Neural progenitor cell (in vitro differentiated cells): ENCODE measurements around the gene OR5K4. TPM values are rescaled to one million over a fixed set of nuclear protein-coding genes. Genes with fewer than 3 reads are reported as not detected.

Experiments
- DNase-seq: peaks from one replicate; pipeline ENCODE4 v3.0.0-alpha.2; 2016; ENCODE audit warnings: low spot score
- H2AFZ ChIP-seq: fragments of 200-600 bp; sonication (generic); replicated peaks from 2 replicates; pipeline ENCODE4 v1.6.1; 2016; ENCODE audit warnings: antibody characterized with exemption
- H3F3A ChIP-seq: fragments of 200-600 bp; sonication (generic); 2 replicates; pipeline ENCODE4 v1.6.1; 2016; ENCODE audit warnings: antibody characterized with exemption, low read depth
- H3K27ac ChIP-seq: fragments of 200-600 bp; sonication (generic); 2 replicates; pipeline ENCODE4 v1.5.1; 2016; ENCODE audit warnings: mild to moderate bottlenecking
- H3K27me3 ChIP-seq: fragments of 200-600 bp; sonication (generic); 2 replicates; pipeline ENCODE4 v1.6.1; 2016; ENCODE audit warnings: mild to moderate bottlenecking, moderate library complexity
- H3K36me3 ChIP-seq: fragments of 200-600 bp; sonication (generic); 2 replicates; pipeline ENCODE4 v1.5.1; 2016
- H3K4me1 ChIP-seq: fragments of 200-600 bp; sonication (generic); 2 replicates; pipeline ENCODE4 v1.6.1; 2016; ENCODE audit warnings: mixed run types
- H3K4me2 ChIP-seq: fragments of 200-600 bp; sonication (generic); 2 replicates; pipeline ENCODE4 v1.6.1; 2016
- H3K4me3 ChIP-seq: fragments of 200-600 bp; sonication (generic); 2 replicates; pipeline ENCODE4 v1.5.1; 2016
- H3K79me2 ChIP-seq: fragments of 200-600 bp; sonication (generic); 2 replicates; pipeline ENCODE4 v1.6.1; 2016; ENCODE audit warnings: low read depth
- H3K9ac ChIP-seq: fragments of 200-600 bp; sonication (generic); 2 replicates; pipeline ENCODE4 v1.6.1; 2016
- H3K9me3 ChIP-seq: fragments of 200-600 bp; sonication (generic); 2 replicates; pipeline ENCODE4 v1.5.1; 2016; ENCODE audit warnings: low read depth
- H4K20me1 ChIP-seq: fragments of 200-600 bp; sonication (generic); 2 replicates; pipeline ENCODE4 v1.6.1; 2016; ENCODE audit warnings: low read depth
- H3K27ac Mint-ChIP-seq: 3 replicates; pipeline ENCODE4 v1.8.0; 2021; ENCODE audit warnings: mixed read lengths
- H3K27me3 Mint-ChIP-seq: 2 replicates; pipeline ENCODE4 v1.8.0; 2022; ENCODE audit warnings: low read depth, mild to moderate bottlenecking, inconsistent platforms, moderate library complexity, mixed read lengths; ENCODE audit not compliant: insufficient read depth
- H3K36me3 Mint-ChIP-seq: 3 replicates; pipeline ENCODE4 v1.8.0; 2021; ENCODE audit warnings: mixed read lengths
- H3K4me1 Mint-ChIP-seq: 3 replicates; pipeline ENCODE4 v1.8.0; 2021; ENCODE audit warnings: mixed read lengths
- H3K4me3 Mint-ChIP-seq: 3 replicates; pipeline ENCODE4 v1.8.0; 2021; ENCODE audit warnings: mild to moderate bottlenecking, moderate library complexity, mixed read lengths
- H3K9me3 Mint-ChIP-seq: 3 replicates; pipeline ENCODE4 v1.8.0; 2020; ENCODE audit warnings: mixed read lengths
- EZH2 ChIP-seq: fragments of 200-600 bp; sonication (generic); IDR thresholded peaks from 2 replicates; pipeline ENCODE4 v1.6.1; 2017; ENCODE audit warnings: antibody characterized with exemption, mild to moderate bottlenecking, moderate library complexity
- EZH2phosphoT487 ChIP-seq: fragments of 200-600 bp; sonication (generic); IDR thresholded peaks from 2 replicates; pipeline ENCODE4 v1.6.1; 2017; ENCODE audit warnings: antibody characterized with exemption
- total RNA-seq: library from RNA; depleted of rRNA; stranded (reverse); fragments of >200 nt; gene quantifications from 2 replicates; pipeline ENCODE4 v1.2.3, GENCODE V29; 2015; ENCODE audit warnings: low replicate concordance
- TF ChIP-seq, protein P1 (sequence below): fragments of 200-600 bp; sonication (generic); IDR thresholded peaks from 2 replicates; pipeline ENCODE4 v1.5.1; 2017; ENCODE audit warnings: antibody characterized with exemption, mild to moderate bottlenecking

Gene OR5K4
- total RNA-seq, 1 donor from 2014 or later: not detected

DNA sequence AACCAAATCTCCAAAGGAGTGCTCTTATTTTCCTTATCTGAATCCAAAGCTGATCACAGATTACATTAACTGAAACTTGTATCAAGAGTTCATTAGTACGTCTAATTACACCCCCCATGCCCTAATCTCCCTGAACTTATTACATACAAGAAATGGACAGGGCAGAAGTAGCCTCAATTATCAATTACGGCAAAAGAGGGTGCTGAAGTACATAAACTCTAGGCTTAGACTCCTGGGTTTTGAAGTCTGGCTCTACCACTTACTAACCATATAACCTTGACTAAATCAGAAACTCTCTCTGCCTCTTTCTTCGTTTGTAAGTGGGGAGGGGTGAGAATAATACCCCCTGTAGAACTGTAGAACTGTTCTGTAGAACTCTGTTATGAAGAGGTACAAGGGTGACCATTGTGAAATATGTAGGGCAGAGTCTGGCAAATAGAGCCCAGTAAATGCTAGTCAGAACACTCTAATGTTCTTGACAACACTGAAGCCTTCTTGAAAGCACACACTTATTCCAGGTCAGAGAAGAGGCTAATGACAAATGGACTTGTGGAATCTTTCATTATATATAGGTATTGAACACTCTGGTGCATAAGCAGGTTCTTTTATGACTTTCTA, 19.6 kb upstream of the OR5K4 start:
- no peak overlapping the region for H3K27ac Mint-ChIP-seq

DNA sequence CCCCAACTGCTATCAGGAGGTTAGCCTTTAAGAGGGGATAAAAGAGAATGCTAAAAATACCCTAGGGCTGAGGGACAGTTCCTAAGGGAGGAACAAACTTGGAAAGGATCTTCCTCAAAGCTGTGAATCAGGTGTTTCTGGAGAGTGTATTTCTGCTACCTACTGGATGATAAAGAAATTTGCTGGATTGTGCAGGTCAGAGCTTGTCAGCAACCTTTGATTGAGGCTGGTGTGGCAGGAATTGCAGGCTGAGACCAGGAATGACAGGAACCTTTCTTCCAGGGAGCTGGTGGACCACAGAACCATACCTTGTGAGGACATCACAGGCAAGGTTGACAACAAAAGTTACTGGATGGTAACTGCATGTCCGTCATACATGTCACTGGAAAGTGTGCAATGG, 14.6 kb upstream of the OR5K4 start:
- H3K9ac ChIP-seq: no peak overlapping the region
- Mint-ChIP-seq H3K27me3 (no peaks in the 10 kb centered on the region), H3K4me3 (no peak overlapping the region), H3K9me3 (no peaks in the 10 kb centered on the region), H3K4me1 (no peaks in the 10 kb centered on the region), H3K27ac (no peak overlapping the region), H3K36me3 (no peaks in the 10 kb centered on the region)
- no peaks in the 10 kb centered on the region for H3K36me3 ChIP-seq
- H3K27me3 ChIP-seq: no peaks in the 10 kb centered on the region
- H3K4me2 ChIP-seq: no peak overlapping the region
- no peaks in the 10 kb centered on the region for H3K79me2 ChIP-seq
- no peaks in the 10 kb centered on the region for H3K9me3 ChIP-seq
- H4K20me1 ChIP-seq: no peaks in the 10 kb centered on the region
- H3K4me3 ChIP-seq: no peak overlapping the region
- H3K27ac ChIP-seq: no peak overlapping the region
- no peak for DNase-seq
- TF ChIP-seq, protein P1, sequence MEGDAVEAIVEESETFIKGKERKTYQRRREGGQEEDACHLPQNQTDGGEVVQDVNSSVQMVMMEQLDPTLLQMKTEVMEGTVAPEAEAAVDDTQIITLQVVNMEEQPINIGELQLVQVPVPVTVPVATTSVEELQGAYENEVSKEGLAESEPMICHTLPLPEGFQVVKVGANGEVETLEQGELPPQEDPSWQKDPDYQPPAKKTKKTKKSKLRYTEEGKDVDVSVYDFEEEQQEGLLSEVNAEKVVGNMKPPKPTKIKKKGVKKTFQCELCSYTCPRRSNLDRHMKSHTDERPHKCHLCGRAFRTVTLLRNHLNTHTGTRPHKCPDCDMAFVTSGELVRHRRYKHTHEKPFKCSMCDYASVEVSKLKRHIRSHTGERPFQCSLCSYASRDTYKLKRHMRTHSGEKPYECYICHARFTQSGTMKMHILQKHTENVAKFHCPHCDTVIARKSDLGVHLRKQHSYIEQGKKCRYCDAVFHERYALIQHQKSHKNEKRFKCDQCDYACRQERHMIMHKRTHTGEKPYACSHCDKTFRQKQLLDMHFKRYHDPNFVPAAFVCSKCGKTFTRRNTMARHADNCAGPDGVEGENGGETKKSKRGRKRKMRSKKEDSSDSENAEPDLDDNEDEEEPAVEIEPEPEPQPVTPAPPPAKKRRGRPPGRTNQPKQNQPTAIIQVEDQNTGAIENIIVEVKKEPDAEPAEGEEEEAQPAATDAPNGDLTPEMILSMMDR: no peak
- TF ChIP-seq EZH2phosphoT487: no peak
- no peak for TF ChIP-seq EZH2
- H3K4me1 ChIP-seq: no peaks in the 10 kb centered on the region
- H3F3A ChIP-seq: no peaks in the 10 kb centered on the region
- H2AFZ ChIP-seq: no peak overlapping the region

More for the DNA sequence above, 19.6 kb upstream of the OR5K4 start:
- Histone ChIP-seq H3K9me3 (no peaks in the 10 kb centered on the region), H3K4me2 (no peak overlapping the region), H3K4me3 (no peak overlapping the region), H3F3A (no peaks in the 10 kb centered on the region), H3K4me1 (no peaks in the 10 kb centered on the region), H4K20me1 (no peaks in the 10 kb centered on the region), H2AFZ (no peak overlapping the region), H3K9ac (no peak overlapping the region), H3K79me2 (no peaks in the 10 kb centered on the region), H3K27me3 (no peaks in the 10 kb centered on the region), H3K27ac (no peak overlapping the region), H3K36me3 (no peaks in the 10 kb centered on the region)
- no peak for TF ChIP-seq EZH2phosphoT487
- TF ChIP-seq, protein P1: no peak
- TF ChIP-seq EZH2: no peak
- no peaks in the 10 kb centered on the region for H3K36me3 Mint-ChIP-seq
- H3K4me3 Mint-ChIP-seq: no peak overlapping the region
- DNase-seq: no peak
- no peaks in the 10 kb centered on the region for H3K27me3 Mint-ChIP-seq
- no peaks in the 10 kb centered on the region for H3K9me3 Mint-ChIP-seq
- peaks cover 4% of the 10 kb centered on the region for H3K4me1 Mint-ChIP-seq

DNA sequence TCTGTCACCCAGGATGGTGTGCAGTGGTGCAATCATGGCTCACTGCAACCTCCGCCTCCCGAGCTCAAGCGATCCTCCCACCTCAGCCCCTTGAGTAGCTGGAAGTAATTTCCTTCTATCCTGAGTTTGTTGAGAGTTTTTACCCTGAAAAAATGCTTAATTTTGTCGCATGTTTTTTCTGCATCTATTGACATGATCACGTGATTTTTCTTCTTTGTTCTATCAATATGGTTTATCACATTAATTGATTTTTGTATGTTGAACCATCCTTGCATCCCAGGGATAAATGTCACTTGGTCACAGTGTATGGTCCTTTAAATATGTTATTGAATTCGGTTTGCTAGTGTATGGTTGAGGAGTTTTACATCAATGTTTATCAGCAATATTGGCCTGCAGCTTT, 11.9 kb upstream of the OR5K4 start:
- TF ChIP-seq EZH2 (no peak), EZH2phosphoT487 (no peak)
- TF ChIP-seq, protein P1: no peak
- Histone ChIP-seq H3K4me3 (no peak overlapping the region), H3K9me3 (no peaks in the 10 kb centered on the region), H3K27me3 (no peaks in the 10 kb centered on the region), H3F3A (no peaks in the 10 kb centered on the region), H3K4me2 (no peak overlapping the region), H3K79me2 (no peaks in the 10 kb centered on the region), H3K9ac (no peak overlapping the region), H3K4me1 (no peaks in the 10 kb centered on the region), H2AFZ (no peak overlapping the region), H3K27ac (no peak overlapping the region), H3K36me3 (no peaks in the 10 kb centered on the region), H4K20me1 (no peaks in the 10 kb centered on the region)
- H3K9me3 Mint-ChIP-seq: no peaks in the 10 kb centered on the region
- no peaks in the 10 kb centered on the region for H3K27me3 Mint-ChIP-seq
- H3K4me1 Mint-ChIP-seq: no peaks in the 10 kb centered on the region
- no peaks in the 10 kb centered on the region for H3K36me3 Mint-ChIP-seq
- DNase-seq: no peak
- no peak overlapping the region for H3K4me3 Mint-ChIP-seq
- no peak overlapping the region for H3K27ac Mint-ChIP-seq
